Stromal cell of bone marrow (primary cell): ENCODE results near the gene ALDH18A1.

Source experiments
- DNase-seq: peaks from one replicate; pipeline ENCODE4 v3.0.0-alpha.2; 2012; ENCODE audit warnings: low read depth

Gene ALDH18A1

DNA sequence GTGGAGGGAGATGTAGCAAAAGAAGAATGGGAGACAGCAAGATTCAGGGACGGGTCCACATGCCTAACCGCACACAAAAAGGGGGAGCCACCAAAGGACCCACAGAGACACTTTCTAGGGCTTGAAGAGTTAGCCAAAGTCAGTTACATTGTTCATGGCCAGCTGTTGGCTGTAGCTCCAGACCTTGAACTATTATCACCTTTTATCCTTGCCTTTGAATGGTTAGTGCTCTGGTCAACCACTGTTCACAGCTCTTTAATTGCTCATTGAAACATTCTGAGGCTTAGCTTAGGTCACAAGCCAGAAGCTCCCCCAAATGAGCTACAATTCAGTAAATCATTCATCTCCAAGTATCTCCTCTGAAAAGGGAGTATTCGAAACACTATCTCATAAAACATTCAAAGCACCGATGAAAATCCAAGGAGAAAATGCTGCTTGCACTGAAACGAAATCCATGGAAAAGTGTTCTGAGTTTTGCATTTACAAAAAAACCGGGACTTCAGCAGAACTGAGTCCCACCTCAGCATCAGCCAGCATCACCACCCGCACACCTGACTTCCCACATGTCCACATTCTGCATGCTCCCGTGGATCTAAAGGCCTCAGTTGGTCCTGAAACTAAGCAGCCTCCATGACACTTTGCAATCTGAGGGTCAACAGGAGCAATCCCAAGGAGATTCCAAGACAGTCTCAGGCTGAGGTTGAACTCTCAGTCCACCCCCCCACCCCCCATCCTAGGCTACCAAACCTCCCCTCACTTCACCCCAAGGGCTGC is 99.3 kb downstream of the ALDH18A1 start:
- DNase-seq: no peak
